ENCODE measurements around the gene GPS1.

Gene GPS1

DNA sequence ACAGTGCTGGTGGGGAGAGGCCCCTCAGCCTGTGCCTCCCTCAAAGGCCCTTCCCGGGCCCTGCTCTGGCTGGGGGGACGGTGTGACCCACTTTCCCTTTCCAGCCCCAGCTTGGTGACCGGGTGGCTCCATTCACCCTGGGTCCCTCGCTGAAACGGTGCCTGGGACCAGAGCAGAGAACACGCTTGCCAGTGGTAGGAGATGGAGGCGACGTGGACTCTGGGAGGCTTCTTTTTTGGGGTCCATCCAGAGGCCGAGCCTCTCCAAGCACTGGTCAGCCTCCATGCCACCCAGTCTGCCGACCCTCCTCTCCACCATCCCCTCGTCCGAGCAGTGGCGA lies 36.8 kb upstream of the GPS1 start:
- DNase-seq (ENCODE audit: low read depth): no peak

DNA sequence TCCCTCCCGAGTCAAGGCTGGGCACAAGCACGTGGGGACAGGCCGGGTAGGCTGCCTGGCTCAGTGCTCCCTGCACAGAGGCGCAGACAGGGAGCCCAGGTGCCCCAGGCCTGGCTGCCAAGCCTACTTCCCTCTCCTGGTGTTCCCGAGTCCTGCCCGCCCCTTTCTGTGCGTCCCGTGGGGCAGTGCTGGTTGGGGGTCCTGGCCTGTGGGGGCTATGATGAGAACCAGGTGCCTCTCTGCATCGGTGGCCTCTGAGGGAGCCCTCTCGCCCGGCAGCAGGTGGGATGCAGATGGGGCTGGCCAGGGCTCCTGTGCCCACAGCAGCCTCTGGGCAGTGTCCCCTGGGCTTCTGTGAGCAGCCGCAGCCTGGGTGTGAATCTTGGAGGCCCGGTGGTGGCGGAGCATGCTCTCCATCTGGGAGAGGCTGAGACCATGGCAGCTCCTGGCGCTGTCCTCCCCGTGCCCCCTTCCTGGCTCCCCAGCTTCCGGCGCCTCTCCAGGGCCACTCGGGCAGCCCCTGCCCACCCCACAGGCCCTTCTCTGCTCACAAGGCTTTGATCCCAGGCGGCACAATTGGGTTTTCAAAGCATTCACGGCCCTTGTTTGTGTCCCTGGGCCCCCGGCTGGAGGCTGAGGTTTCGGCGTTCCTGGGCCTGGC lies 36.3 kb upstream of the GPS1 start:
- DNase-seq (ENCODE audit: low read depth): no peak

DNA sequence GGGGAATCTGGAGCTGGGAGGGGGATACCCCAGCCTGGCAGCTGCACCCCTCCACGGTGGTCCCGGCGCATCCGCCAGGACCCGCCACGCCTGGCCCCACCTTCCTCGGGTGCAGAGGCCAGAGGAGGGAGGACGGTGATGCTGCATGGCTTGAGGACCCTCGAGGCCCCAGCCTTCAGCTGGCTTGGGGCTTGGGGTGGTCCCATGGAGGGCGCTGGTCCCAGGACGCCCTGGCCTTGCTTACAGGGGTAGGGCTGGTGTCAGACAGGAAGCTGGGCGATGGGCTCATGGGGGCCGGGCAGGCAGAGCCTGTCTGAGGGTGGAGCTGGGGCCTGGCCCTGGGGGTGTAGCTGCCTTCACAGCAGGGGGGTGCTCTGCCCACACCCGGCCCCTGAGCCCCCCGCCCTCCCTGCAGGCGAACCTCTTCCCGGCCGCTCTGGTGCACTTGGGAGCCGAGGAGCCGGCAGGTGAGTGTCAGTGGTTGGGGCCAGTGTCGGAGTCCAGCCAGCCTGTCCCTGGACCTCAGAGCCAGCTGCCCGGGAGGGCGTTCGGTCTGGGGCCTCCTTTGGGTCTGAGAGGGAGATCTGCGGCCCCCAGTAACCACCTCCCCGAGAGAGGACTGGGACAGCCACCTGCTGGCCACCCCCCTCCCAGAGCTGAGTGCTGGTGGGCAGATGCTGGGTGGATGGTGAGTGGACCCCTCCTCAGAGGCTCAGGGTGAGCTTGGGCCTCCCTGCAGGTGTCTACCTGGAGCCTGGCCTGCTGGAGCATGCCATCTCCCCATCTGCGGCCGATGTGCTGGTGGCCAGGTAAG lies 35.4 kb upstream of the GPS1 start:
- DNase-seq (ENCODE audit: low read depth): no peak

DNA sequence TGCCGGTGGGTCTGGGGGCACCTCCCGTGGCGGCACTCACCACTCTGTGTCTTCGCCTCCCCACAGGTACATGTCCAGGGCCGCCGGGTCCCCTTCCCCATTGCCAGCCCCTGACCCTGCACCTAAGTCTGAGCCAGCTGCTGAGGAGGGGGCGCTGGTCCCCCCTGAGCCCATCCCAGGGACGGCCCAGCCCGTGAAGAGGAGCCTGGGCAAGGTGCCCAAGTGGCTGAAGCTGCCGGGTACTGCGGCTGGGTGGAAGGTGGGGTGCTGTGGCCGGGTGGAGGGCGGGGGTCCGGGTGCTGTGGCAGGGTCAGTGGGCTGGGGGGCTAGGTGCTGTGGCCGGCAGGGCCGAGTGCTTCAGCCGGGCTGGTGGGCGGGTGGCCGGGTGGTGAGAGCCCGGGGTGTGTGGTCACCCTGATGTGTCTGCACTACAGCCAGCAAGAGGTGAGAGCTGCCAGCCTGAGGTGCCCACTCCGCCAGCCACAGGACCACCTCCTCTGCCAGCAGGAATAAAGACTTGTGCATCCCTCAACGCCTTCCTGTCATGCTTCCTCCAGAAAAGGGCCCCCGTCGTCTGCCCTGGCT lies 34.7 kb upstream of the GPS1 start:
- DNase-seq (ENCODE audit: low read depth): no peak

DNA sequence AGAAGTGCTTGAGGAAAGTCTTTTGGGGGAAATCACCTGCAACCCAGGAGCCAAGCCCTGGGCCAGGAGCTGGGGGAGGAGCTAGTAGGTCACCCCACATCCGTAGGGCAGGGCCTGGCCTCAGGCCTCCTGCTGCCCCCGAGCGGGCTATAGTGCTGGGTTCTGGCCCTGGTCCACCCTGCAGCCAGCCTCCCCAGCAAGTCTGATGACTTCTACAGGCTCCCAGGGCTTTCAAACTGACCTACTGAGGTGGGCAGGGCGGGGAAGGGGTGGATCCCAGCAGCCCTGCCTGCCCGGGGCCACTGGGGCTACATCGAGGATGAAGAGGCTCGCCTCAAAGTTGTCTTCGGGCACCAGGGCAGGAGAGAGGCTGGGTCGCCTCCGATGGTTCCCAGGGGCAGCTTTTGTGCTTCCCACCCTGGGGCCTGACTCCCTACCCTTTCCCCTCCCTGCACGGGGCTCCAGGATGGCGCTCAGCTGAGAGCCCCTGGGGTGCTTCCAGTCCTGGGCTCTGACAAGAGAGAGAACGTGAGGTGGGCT lies 34.0 kb upstream of the GPS1 start:
- no peak for DNase-seq (ENCODE audit: low read depth)

DNA sequence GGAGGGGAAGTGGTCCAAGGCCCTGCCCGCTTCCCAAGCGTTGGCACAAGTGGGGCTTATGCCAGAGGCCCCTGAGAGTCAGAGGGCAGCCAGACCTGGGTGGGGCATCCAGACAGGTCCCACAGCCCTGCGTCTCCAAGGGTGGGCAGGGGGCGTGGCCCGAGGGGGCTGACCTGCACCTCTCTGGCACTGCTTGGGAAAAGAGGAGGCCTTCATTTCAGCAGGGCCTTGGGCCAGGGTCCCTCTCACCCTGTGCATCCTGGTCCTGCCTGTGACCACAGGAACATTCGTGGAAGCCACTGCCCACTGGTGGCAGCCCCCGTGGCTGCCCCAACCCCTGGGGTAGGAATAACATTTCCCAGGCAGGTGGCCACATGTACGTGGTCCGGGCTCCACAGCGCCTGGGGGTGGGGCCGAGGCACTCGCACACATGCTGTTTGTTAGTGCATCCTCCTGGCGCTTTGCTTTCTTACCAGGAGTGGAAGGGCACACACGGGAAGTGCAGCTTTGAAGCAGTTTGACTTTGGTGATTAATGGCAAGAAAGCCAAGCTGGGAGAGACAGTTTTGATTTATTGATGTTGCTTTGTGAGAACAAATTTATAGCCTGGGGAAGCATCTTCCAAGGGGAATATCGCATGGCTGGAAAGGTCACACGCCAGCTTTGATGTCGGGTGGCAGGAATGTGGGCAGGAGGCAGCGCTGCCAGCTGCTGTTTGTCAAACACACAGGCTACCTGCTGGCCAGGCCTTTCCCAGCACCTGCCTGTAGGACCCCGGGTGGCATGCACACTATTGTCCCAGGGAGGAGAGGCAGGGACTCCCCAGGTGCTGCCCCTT lies 33.3 kb upstream of the GPS1 start:
- no peak for DNase-seq (ENCODE audit: low read depth)

DNA sequence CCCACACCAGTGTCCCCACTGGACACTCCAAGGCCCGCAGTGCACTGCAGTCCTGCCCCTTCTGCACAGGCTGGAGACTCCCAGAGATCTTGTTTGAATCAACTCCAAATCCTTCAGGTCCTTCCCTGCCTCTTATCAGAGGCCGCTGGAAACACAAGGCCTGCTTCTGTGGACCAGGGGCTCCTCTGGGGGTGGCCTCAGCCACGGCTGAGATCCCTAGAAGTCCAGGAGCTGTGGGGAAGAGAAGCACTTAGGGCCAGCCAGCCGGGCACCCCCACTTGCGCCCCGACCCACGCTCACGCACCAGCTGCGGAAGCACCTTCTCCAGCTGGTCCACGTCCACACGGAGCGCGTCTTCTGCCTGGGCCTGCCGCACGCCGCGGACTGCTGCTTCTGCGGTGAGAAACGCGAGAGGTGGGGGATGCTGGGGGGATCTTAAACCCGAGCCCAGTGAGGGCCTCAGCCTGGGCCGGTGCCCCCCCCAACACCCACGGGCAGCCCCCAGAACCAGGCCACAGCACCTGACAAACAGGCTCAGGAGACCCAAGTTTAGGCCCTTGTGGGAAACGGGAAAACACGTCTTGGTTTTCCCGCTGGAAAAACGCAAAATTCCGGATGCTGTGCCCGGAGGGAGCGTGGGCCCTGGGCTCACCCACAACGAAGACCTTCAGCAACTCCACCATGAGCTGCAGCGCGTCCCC lies 32.6 kb upstream of the GPS1 start:
- no peak for DNase-seq (ENCODE audit: low read depth)

DNA sequence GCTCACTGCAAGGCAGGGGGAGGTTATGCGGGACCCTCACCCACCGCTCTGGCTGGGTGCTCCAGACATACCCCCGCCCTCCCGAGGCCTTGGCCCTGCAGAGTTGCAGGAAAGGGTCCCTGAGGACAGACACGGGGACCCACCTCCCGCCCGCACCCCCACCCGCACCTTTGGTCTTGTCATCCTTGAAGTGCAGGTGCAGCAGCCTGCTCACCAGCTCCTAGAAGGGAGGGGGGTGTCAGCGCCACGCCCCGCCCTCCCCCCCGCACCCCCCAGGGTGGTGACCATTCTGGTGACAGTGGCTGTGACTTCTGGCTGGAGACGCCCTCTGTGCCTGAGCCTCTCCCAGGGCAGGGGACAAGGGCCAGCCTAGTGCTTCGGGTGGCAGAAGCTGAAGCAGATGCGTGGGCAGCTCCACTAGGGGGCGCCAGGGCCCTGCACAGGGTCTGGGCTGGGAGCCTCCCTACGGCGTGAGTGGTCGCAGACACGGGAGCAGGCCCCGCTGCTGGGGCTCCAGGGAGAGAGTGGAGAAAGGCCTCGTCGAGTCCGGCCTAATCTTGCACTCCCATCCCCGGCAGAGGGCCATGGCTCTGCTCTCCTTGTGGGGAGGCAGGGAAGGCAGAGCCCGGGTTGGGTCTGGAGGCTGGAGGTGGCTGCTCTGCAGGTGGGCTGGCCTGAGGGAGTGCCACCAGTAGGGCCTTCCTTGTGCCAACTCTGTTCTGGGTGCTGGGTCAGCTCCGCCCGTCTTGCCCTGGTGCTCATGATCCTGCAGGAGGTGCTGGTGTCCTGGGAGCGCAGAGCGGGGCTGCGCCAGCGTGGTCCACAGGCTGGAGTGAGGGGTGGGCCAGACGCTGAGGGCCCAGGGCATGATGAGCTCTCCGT lies 31.8 kb upstream of the GPS1 start:
- DNase-seq (ENCODE audit: low read depth): peak; percentile 51

DNA sequence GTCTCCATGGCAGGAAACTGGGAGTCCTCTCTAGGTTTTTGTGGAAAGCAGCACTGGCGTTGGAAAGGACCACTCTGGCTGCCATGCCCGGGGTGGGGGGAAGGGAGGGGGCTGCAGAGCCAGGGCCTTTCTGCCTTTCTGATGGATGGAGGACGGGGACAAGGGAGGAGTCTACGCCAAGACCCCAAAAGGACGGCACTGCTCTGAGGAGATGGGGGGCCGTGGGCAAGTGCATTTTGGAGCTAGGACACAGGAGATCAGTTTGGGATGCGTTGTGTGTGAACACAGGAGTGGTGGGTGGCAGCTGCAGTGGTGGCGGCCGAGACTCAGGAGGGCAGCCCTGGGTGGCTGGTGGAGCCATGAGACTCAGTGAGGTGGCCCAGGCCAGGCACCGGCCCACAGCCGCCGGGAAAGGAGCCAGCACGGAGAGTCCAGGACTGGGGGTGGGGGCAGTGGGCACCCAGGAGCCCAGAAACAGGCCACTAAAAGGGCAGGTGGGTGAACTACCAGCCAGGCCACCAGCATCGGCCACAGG lies 31.1 kb upstream of the GPS1 start:
- no peak for DNase-seq (ENCODE audit: low read depth)

DNA sequence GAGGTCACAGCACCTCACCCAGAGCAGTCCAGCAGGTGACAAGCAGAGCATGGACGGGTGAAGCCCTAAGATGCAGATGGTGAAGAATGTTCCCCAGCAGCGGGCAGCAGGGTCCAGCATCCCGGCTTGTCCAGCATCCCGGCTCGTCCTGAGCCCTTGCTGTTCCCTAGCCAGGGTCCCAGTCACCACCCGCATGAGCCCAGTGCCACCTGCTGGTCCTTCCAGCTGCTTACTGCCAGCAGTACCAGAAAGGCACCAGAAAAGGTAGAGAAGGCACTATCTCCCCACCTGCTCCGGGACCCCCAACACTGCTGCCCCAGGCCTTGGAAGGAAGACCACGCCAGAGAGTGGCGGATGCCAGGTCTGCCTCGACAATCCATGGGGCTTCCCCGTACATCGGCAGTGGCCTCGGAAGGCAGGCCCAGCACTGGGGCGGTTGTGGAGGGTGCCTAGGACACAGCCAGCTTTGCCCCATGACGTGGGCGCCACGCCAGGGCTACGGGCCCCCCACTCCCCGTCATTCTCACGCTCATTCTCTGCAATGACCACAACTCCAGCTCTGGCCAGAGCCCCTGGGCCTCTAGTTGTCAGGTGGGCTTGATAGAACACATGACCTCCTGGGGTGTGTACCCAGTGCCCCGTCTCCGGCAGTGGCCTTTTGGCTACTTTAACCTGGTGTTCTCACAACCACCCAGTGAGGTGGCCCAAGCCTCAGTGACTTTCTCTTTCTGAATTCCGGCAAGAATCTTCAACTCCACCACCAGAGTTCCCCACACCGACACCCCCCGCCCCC lies 30.4 kb upstream of the GPS1 start:
- DNase-seq (ENCODE audit: low read depth): peak; percentile 39

DNA sequence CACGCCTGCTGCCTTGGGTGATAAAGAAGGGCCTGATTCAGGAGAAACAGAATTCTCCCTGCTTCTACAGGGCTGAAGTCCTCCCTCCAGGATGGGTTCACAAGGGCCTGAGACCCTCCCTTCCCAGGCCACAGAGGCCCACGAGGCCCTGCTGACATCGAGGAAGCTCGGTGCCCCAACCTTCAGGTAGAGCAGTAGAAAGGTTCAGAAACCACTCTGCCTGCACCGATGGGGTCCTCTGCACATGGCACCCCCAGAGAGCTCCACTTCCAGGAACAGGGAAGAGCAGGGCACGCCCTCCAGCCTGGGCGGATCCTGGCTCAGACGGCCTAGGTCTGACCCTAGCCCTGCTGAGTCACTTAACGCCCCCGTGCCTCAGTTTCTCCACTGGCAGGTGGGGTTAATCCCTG lies 29.8 kb upstream of the GPS1 start:
- DNase-seq (ENCODE audit: low read depth): no peak

DNA sequence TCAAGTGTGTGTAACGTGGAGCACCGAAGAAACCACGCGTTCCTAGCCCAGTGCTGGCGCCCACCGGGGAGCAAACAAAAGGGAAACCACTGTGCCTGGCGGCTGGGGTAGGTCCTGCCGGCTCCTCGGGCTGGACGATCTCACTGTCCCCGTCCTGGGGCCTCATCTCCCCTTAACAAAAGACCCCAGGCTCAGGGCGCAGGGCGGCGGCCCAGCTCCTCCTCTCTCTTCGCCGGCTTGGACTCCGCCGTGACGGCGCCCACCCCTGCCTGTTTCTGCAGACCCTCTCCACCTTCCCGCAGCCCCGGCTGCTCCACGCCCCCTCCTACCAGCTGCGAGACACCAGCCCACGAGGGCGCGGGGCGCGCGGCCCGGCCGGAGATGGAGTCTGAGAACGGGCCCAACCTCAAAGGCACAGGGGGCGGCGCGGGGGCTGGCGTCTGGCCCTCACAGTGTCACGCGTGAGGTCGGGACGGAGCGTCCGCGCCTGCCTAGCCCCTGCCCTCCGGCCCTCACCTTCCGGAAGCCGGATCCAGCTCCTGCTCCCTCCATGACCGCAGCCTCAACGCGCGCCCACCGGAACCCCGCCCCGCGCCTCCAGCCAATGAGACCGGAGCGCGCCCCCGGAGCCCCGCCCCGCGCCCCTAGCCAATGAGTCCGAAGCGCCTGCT lies 29.3 kb upstream of the GPS1 start, which contains the start of gene CENPX:
Gene CENPX, minus strand, starts transcription at position 569 of the 671 bp plus-strand sequence. Its CDS starts 17 bp downstream, at position 552.
- DNase-seq (ENCODE audit: low read depth): no peak

DNA sequence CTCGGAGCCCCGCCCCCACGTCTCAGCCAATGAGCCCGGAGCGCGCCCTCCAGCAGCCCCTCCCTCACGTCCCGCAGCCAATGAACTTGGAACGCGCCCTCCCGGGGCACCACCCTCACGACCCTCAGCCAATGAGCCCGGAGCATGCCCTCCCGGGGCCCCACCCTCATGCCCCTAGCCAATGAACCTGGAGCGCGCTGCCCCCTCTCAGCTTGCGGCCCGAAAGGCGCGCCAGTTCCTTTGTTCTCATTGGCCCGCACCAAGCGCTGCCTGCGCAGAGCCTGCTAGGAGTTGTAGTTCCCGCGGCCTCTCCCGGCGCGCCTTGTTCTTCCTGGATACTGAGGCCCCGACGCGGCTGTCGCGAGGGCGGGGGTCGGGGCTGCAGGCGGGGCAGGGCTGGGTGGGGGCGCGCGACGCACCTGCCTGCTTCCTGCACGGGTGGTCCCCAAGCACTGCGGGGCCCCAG lies 28.7 kb upstream of the GPS1 start, which contains the start of gene LRRC45:
Gene LRRC45, plus strand, starts transcription at position 325 of the 466 bp plus-strand sequence. CDS start 339 bp downstream, outside the sequence.
- peak; percentile 100 for DNase-seq (ENCODE audit: low read depth)

DNA sequence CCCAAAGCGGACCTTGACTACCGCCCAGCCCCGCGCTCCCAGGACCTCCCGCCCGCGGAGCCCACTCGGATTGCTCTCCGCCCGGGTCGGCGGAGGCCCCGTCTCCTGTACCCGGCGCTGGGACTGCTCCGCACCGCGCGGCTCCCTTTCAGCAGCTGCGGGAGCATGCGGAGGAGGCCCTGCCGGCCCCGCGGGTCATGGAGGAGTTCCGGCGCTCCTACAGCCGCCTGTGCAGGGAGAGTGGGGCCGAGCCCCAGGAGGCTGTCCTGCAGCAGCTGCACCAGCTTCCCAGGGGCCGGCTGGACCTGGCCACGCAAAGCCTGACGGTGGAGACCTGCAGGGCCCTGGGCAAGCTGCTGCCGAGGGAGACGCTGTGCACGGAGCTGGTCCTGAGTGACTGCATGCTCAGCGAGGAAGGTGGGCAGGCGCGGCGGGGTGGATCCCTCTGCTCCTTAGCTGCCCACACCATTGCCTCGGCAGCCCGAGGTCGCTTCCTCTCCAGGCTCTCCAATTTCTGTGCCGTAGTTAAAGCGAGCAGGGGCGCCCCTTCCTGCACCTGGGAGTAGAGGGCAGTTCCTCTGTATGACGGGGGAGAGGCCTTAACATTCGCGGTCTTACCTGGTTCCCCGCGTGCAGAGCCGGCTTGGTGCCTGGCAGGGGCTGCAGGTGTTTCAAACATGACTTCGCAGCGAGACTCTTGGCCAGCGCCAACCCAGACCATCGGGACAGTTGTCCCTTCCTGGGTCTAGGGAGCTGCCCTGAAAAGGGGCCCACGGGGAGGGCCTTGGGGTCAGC lies 28.1 kb upstream of the GPS1 start:
- DNase-seq (ENCODE audit: low read depth): peak; percentile 12

DNA sequence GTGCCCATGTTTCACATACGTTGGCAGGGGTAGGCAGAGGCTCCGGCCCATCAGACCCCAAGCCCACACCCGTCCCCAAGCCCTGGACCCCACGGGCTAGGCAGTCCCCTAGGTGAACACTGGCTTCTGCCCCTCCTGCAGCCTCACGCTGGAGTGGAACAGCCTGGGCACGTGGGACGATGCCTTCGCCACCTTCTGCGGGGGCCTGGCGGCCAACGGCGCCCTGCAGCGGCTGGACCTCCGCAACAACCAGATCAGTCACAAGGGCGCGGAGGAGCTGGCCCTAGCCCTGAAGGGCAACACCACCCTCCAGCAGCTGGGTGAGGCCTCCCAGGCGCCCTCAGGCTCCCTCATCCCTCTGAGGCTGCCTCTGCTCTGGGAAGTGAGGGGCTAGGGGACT lies 26.8 kb upstream of the GPS1 start:
- DNase-seq (ENCODE audit: low read depth): no peak

DNA sequence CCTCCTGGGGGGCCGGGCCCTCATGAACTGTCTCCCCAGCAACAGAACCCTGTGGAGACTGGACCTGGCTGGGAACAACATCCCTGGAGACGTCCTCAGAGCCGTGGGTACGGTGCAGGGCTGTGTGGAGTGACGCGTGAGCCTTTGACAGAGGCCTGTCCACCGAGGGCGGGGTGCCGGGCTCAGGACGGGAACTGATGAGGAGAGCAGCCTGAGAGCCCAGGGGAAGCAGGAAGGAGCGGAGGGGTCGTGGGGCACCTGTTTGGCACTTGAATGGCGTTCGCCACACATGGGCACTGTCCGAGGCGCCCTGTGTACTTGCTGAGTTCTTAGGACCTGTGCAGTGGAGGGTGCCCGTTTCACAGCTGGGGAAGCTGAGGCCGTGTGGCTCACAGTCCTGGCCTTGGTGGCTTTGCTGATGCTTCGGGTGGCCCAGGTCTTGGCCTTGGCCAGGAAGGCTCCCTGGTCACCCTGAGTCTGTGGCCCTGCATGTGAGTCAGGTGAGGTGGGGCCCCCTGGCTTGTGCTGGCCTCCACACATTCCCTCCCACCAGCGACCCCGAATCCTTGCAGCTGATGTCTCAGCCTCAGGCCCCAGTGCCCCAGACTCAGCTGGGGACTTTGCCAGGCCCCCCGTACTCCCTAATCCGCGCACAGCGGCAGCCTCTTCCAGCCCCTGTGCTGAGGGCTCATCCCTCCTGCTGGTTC lies 26.1 kb upstream of the GPS1 start:
- DNase-seq (ENCODE audit: low read depth): no peak

DNA sequence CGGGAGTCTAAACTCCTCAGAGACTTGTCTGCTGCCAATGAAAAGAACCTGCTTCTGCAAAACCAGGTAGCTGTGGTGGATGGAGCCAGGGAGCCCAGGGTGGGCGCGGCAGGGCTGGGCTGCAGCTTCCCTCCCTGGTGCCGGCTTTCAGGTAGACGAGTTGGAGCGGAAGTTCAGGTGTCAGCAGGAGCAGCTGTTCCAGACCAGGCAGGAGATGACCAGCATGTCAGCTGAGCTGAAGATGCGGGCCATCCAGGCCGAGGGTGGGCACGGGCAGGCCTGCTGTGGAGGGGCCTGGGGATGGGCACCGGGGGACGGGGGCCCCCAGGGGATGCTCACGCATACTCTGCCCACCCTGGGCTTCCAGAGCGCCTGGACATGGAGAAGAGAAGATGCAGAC lies 23.5 kb upstream of the GPS1 start:
- no peak for DNase-seq (ENCODE audit: low read depth)
